Aorta (tissue), 5 donors: ENCODE measurements around the gene ING5. TPM values are rescaled to one million over a fixed set of nuclear protein-coding genes. Genes with fewer than 3 reads are reported as not detected.
A peak's percentile ranks its signal among the peaks of the same experiment; 100 is the strongest.

Experiments used
- ATAC-seq: fragments of 200-7000 bp; cut with Tn5 transposase; one replicate; pipeline ENCODE4 v1.9.1; 2022; ENCODE audit warnings: moderate library complexity; ENCODE audit not compliant: low FRiP score
- DNase-seq, 2 donors: peaks; one replicate each; pipeline ENCODE4 v3.0.0-alpha.2; 2020
- H3K27ac ChIP-seq, 2 donors: one replicate each; pipeline ENCODE4 v1.5.1; 2013; ENCODE audit warnings: low read length in 2 of 2, mild to moderate bottlenecking in 2 of 2, moderate library complexity in 2 of 2, control low read depth in 1 of 2, inconsistent platforms in 1 of 2, low read depth in 1 of 2
- H3K27me3 ChIP-seq, 2 donors: one replicate each; pipeline ENCODE4 v1.6.1; 2013; ENCODE audit warnings: control low read depth in 1 of 2, low read length in 1 of 2, mild to moderate bottlenecking in 1 of 2, moderate library complexity in 1 of 2; ENCODE audit not compliant: insufficient read depth in 2 of 2, control insufficient read depth in 1 of 2
- H3K36me3 ChIP-seq, 2 donors: one replicate each; pipeline ENCODE4 v1.6.1; 2013; ENCODE audit warnings: control low read depth in 1 of 2, low read length in 1 of 2, mild to moderate bottlenecking in 1 of 2; ENCODE audit not compliant: insufficient read depth in 2 of 2, control insufficient read depth in 1 of 2
- H3K4me1 ChIP-seq, 2 donors: one replicate each; pipeline ENCODE4 v1.6.1; 2013; ENCODE audit warnings: low read length in 2 of 2, control low read depth in 1 of 2, mild to moderate bottlenecking in 1 of 2, moderate library complexity in 1 of 2; ENCODE audit not compliant: insufficient read depth in 2 of 2, control insufficient read depth in 1 of 2
- H3K4me3 ChIP-seq, 2 donors: one replicate each; pipeline ENCODE4 v1.5.1; 2013; ENCODE audit warnings: low read length in 2 of 2, control low read depth in 1 of 2, mild to moderate bottlenecking in 1 of 2
- H3K9me3 ChIP-seq: one replicate; pipeline ENCODE4 v1.6.1; 2013; ENCODE audit warnings: mild to moderate bottlenecking, low read length; ENCODE audit not compliant: control insufficient read depth
- WGBS, 2 donors: extraction: QIAGEN DNeasy Blood & Tissue Kit; methylation state at CpG; one replicate each; pipeline ENCODE4 v1.1.7; 2013; 5-methylcytosine and 5-hydroxymethylcytosine counted together
- intact Hi-C, 2 donors: fragments of 100-400 bp; cut with DNase I; formaldehyde crosslinking; loops; one replicate each; pipeline versions ENCODE4 v1.14.2 to v1.15.0; 2022
- long read RNA-seq, 2 donors: library from polyadenylated mRNA; unstranded; transcript quantifications; one replicate each; pipeline ENCODE4 v2.0.0, GENCODE V29; 2020 to 2021
- polyA plus RNA-seq, 2 donors: library from polyadenylated mRNA; stranded (reverse); fragments of 200-250 nt; gene quantifications; one replicate each; pipeline ENCODE4 v1.2.3, GENCODE V29; 2013
- total RNA-seq, 2 donors: library from RNA; stranded (reverse); fragmentation: NEBNext Ultra II Directional; extraction: Animal tissue kit (Norgen Biotek cat#: 25700); gene quantifications; one replicate each; pipeline ENCODE4 v1.2.1, GENCODE V29; 2021
- donor health status: healthy with polysubstance abuse.
- donor health status: Bipolar disorder and iron deficiency.
- donor health status: DM: no; HTN: no; CAD: no.
- donor health status: DM: no; HTN: no; CAD: no.
- donor health status: DM: yes; HTN: yes; CAD: no.

The ING5 gene
- total RNA-seq (10 to 100 TPM; 30.7 to 31.7 TPM), polyA plus RNA-seq (10 to 100 TPM; 11.9 to 51.7 TPM)
- long read RNA-seq, donor 1, full-length matches to known transcripts, result 13 of 19 reads
- long read RNA-seq, donor 1, partial matches to known transcripts, result 2 of 19 reads
- long read RNA-seq, donor 1, other reads (novel, unspliced or antisense), result 4 of 19 reads
- long read RNA-seq, donor 2, full-length matches to known transcripts, result 5 of 17 reads
- long read RNA-seq, donor 2, partial matches to known transcripts, result 2 of 17 reads
- long read RNA-seq, donor 2, other reads (novel, unspliced or antisense), result 10 of 17 reads

GRCh38 chr2:241701399-241702154, at the start of gene ING5:
TSS of gene ING5 (plus strand) at chr2:241702039. CDS start at chr2:241702066, 27 bp downstream.
- intact Hi-C loops, result loop anchor here in 1 of 2 donors (1.0 kb wide), 1 partner anchor 14 kb away; no protein-coding TSS in a partner anchor
- H3K9me3 ChIP-seq, result no peaks in the 10 kb centered on the region
- H3K27ac ChIP-seq, result peak within 1 kb of the TSS; percentile 67 to 80
- no peaks in the 10 kb centered on the region for H3K4me1 ChIP-seq
- H3K27me3 ChIP-seq, result no peaks in the 10 kb centered on the region
- peak within 1 kb of the TSS; percentile 75 to 84 for H3K4me3 ChIP-seq
- peak; percentile 97 to 99 for DNase-seq
- WGBS, 2 donors, result 0 to 1% methylated on average over 63 to 96 of the region's 96 CpGs
- peaks cover 0 to 7% of the 10 kb centered on the region in 2 donors for H3K36me3 ChIP-seq
- ATAC-seq, result peak; percentile 93

- peaks cover 0 to 5% of the 10 kb centered on the region in 2 donors for H3K36me3 ChIP-seq
Measured at GRCh38 chr2:241652142-241652541, 49.7 kb upstream of the ING5 start.

DNA sequence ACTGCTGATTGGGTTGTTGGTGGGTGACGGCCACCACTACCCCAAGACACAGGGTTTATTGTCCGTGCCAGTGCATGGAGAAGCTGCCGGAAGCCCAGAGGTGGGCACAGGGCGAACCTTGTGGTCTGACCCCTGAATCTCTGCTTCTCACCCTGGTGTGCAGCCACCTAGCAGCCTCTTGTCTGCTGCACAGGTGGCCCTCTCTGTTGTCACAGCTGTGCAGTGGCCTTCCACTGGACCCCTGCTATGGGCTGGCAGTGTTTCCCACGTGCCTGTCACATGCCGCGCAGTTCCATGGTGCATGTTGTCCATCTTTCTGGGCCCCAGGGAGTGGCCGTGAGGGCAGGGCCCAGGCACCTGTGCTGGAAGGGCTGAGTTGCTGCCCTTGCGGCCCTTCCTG, 49.1 kb upstream of the ING5 start:
- H3K4me1 ChIP-seq, result no peaks in the 10 kb centered on the region
- DNase-seq (no peak), ATAC-seq (no peak)
- no peak overlapping the region for H3K4me3 ChIP-seq
- intact Hi-C loops, result no loop called here
- no peak overlapping the region for H3K27ac ChIP-seq
- 96% methylated on average over 9 of the region's 9 CpGs for WGBS, 2 donors
- H3K27me3 ChIP-seq, result no peaks in the 10 kb centered on the region
- H3K9me3 ChIP-seq, result no peaks in the 10 kb centered on the region
- peaks cover 0 to 5% of the 10 kb centered on the region in 2 donors for H3K36me3 ChIP-seq

More at GRCh38 chr2:241652142-241652541, 49.7 kb upstream of the ING5 start:
- 95% methylated on average over 9 of the region's 9 CpGs for WGBS, 2 donors
- H3K27ac ChIP-seq, result no peak overlapping the region
- no peaks in the 10 kb centered on the region for H3K4me1 ChIP-seq
- ATAC-seq (no peak), DNase-seq (no peak)
- H3K27me3 ChIP-seq, result no peaks in the 10 kb centered on the region
- no peaks in the 10 kb centered on the region for H3K9me3 ChIP-seq
- no peak overlapping the region for H3K4me3 ChIP-seq
- intact Hi-C loops, result no loop called here

DNA sequence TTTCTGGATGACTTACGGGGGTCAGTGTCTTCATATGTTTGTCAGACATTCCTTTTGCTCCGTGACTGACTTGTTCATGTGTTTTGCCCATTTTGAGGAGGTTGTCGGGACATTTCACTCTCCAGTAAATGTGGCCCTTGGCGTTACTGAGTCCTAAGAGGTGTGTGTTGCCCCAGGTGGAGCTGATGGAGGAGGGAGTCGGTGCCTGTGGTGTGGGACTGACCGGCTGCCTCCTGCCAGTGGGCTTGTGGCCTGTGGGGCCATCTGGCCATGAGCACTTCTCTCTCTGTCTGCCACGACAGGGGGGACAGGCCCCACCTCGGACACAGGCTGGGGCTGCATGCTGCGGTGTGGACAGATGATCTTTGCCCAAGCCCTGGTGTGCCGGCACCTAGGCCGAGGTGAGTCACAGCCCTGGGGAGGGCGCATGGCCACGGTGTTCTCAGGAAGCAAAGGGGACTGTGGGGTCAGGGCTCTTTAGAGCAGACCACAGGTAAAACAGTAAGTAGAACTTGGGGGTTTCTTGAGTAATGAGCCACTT, 48.6 kb upstream of the ING5 start:
- Histone ChIP-seq H3K9me3 (no peaks in the 10 kb centered on the region), H3K27me3 (no peaks in the 10 kb centered on the region), H3K4me3 (no peak overlapping the region), H3K36me3 (peaks cover 0 to 5% of the 10 kb centered on the region in 2 donors), H3K27ac (no peak overlapping the region), H3K4me1 (no peaks in the 10 kb centered on the region)
- DNase-seq, result no peak
- no peak for ATAC-seq
- intact Hi-C loops, result no loop called here
- 94 to 95% methylated on average over 13 of the region's 13 CpGs for WGBS, 2 donors

DNA sequence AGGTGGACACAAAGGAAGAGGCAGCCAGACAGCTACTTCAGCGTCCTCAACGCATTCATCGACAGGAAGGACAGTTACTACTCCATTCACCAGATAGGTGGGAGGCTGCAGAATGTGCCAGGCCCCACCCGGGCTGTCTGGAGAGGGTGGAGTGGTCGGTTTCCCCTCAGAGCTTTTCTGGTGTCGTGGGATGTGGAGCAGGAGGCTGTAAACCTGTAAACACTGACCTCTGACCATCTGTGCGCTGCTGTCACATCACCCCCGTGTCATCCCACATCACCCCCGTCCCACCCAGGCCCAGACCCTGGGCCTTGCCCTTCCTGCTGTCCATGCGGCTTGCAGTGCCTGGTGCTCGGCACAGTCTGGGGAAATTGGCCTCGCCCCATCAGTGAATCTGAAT, 47.3 kb upstream of the ING5 start:
- Histone ChIP-seq H3K27me3 (no peaks in the 10 kb centered on the region), H3K9me3 (no peaks in the 10 kb centered on the region), H3K36me3 (peaks cover 0 to 5% of the 10 kb centered on the region in 2 donors), H3K27ac (no peak overlapping the region), H3K4me1 (no peaks in the 10 kb centered on the region), H3K4me3 (no peak overlapping the region)
- DNase-seq (no peak), ATAC-seq (no peak)
- intact Hi-C loops, result no loop called here
- WGBS, 2 donors, result 90 to 93% methylated on average over 12 of the region's 12 CpGs

DNA sequence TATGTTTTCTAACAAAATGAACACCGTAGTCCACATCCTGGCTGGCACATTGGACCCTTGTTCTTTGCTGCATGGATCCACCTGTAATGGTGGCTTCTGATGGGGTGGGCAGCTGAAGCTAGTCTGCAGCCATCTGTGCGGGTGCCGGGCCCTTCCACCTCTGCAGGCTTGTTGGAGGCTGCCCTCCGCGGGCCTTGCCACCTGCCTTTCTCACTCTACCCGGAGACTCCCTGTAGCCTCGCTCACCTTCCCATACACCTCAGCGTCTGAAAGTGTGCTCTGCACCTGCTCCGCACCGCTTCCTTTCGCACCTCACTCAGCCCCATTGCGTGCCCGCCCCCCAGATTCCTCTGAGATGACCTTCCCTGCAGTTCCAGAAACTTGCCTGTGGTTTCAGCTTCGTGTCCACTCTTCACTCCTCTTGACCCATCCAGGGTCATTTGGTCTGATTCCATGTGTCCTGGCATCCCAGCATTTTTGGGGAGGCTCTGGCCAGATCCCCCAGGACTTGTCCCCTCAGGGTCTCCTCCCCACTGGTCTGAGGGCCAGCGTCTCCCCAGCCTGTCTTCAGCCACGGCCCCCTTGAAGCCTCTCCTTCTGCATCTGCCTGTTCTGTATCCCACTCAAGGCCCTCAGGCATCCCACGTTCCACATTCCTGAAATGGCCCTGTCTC, 46.2 kb upstream of the ING5 start:
- Histone ChIP-seq H3K4me1 (no peaks in the 10 kb centered on the region), H3K27ac (no peak overlapping the region), H3K27me3 (no peaks in the 10 kb centered on the region), H3K36me3 (peaks cover 0 to 5% of the 10 kb centered on the region in 2 donors), H3K9me3 (no peaks in the 10 kb centered on the region), H3K4me3 (no peak overlapping the region)
- DNase-seq (no peak), ATAC-seq (no peak)
- 91% methylated on average over 17 of the region's 17 CpGs for WGBS, 2 donors
- intact Hi-C loops, result no loop called here

DNA sequence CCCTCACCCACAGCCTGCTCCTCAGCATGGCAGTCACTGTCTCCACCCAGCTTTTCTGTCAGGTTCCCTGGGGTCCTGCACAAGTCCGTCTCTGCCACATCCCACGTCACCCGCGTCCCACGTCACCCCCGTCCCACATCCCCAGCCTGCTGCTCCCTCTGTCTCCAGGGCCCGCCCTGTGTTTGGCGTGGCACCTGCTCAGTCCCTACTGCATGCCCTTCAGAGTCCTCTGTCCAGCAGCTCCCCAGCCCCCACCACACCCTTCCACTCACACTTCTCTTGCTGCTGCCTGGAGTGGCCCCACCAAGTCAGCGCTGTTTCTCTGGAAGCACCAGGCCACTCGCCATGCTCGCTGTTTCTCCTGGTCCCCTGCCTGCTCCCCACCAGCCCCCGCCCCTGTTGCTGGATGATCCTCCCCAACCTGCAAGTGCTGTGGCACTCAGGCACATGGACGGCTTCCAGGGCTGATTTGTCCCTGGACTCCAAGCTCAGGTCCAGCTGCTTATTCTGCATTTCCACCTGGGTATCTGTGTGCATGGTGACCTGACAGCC, 45.6 kb upstream of the ING5 start:
- Histone ChIP-seq H3K27me3 (no peaks in the 10 kb centered on the region), H3K27ac (no peak overlapping the region), H3K4me1 (no peaks in the 10 kb centered on the region), H3K4me3 (no peak overlapping the region), H3K36me3 (peaks cover 0 to 10% of the 10 kb centered on the region in 2 donors), H3K9me3 (no peaks in the 10 kb centered on the region)
- DNase-seq (no peak), ATAC-seq (no peak)
- WGBS, 2 donors, result 91 to 95% methylated on average over 13 of the region's 13 CpGs
- intact Hi-C loops, result no loop called here

- ATAC-seq (no peak), DNase-seq (no peak)
- 87 to 91% methylated on average over 15 of the region's 15 CpGs for WGBS, 2 donors
- Histone ChIP-seq H3K36me3 (peaks cover 0 to 8% of the 10 kb centered on the region in 2 donors), H3K4me3 (no peak overlapping the region), H3K27ac (no peak overlapping the region), H3K4me1 (no peaks in the 10 kb centered on the region), H3K27me3 (no peaks in the 10 kb centered on the region), H3K9me3 (no peaks in the 10 kb centered on the region)
- intact Hi-C loops, result no loop called here
Measured at GRCh38 chr2:241657786-241658254, 44.0 kb upstream of the ING5 start.
